Heart right ventricle (tissue), 16 donors: ENCODE results near the gene KCNC1. TPM values are rescaled to one million over a fixed set of nuclear protein-coding genes. Genes with fewer than 3 reads are reported as not detected.

Source experiments
- ATAC-seq, 8 donors: fragments of 200-7000 bp; cut with Tn5 transposase; one replicate each; pipeline ENCODE4 v1.9.1; 2020; ENCODE audit warnings: mild to moderate bottlenecking in 8 of 8, moderate library complexity in 8 of 8, moderate number of reproducible peaks in 1 of 8
- DNase-seq, 2 donors: peaks; one replicate each; pipeline ENCODE4 v3.0.0-alpha.2; 2020
- H3K27ac ChIP-seq, 10 donors: fragments of 200-600 bp; sonication (generic) in 2 of 10; one replicate each; pipeline versions ENCODE4 v1.5.0 to v1.8.0; 2020 to 2022; ENCODE audit warnings: mild to moderate bottlenecking in 3 of 10
- H3K27me3 ChIP-seq, 7 donors: fragments of 200-600 bp; one replicate each; pipeline ENCODE4 v1.8.0; 2021 to 2022; ENCODE audit warnings: mild to moderate bottlenecking in 2 of 7
- H3K36me3 ChIP-seq, 9 donors: fragments of 200-600 bp; sonication (generic) in 1 of 9; one replicate each; pipeline versions ENCODE4 v1.5.0 to v1.8.0; 2020 to 2022; ENCODE audit warnings: mild to moderate bottlenecking in 2 of 9
- H3K4me1 ChIP-seq, 9 donors: fragments of 200-600 bp; sonication (generic) in 1 of 9; one replicate each; pipeline versions ENCODE4 v1.5.0 to v1.8.0; 2020 to 2022; ENCODE audit warnings: mild to moderate bottlenecking in 4 of 9
- H3K4me3 ChIP-seq, 10 donors: fragments of 200-600 bp; sonication (generic) in 2 of 10; one replicate each; pipeline versions ENCODE4 v1.5.0 to v1.8.0; 2020 to 2022; ENCODE audit warnings: mild to moderate bottlenecking in 7 of 10, moderate library complexity in 2 of 10
- H3K9me3 ChIP-seq, 11 donors: fragments of 200-600 bp in 10 of 11; sonication (generic) in 2 of 11; one replicate each; pipeline versions ENCODE4 v1.5.0 to v1.8.0; 2013 to 2022; ENCODE audit warnings: mild to moderate bottlenecking in 2 of 11, control low read depth in 1 of 11, moderate library complexity in 1 of 11
- CTCF ChIP-seq, 9 donors: fragments of 200-600 bp; sonication (generic) in 2 of 9; IDR thresholded peaks; one replicate each; pipeline versions ENCODE4 v1.5.0 to v1.8.0; 2021 to 2022; ENCODE audit warnings: antibody characterized with exemption in 9 of 9, mild to moderate bottlenecking in 5 of 9, moderate library complexity in 1 of 9
- WGBS, 2 donors: extraction: QIAGEN DNeasy Blood & Tissue Kit; methylation state at CpG; one replicate each; pipeline ENCODE4 v1.1.7; 2013; ENCODE audit warnings: inconsistent platforms in 1 of 2; 5-methylcytosine and 5-hydroxymethylcytosine counted together
- intact Hi-C, 10 donors: fragments of 100-400 bp; cut with DNase I; formaldehyde crosslinking; loops; one replicate each; pipeline versions ENCODE4 v1.11.1 to v1.14.2; 2022
- polyA plus RNA-seq, 2 donors: library from polyadenylated mRNA; stranded (reverse); fragments of 200-250 nt; gene quantifications; one replicate each; pipeline ENCODE4 v1.2.3, GENCODE V29; 2013
- total RNA-seq, 10 donors: library from RNA; stranded (reverse); fragmentation: NEBNext Ultra II Directional in 3 of 10; extraction: Animal tissue kit (Norgen Biotek cat#: 25700) in 3 of 10; gene quantifications; one replicate each; pipeline versions ENCODE4 v1.2.1 to v1.2.4, GENCODE V29; 2021 to 2023
- donor health status: Arrhythmogenic right ventricular cardiomyopathy.
- donor health status: ischemic (EF 13 %, LVEDD 7.1; RV severe dilation, severe dysfunction).
- donor health status: healthy with polysubstance abuse.
- donor health status: DM: no; HTN: yes; CAD: no.
- donor health status: DM: no; HTN: no; CAD: no.
- donor health status: ischemic (EF 25% LVEDD 6.9; RV normal size, moderate dysfunction).
- donor health status: ischemic (EF 25% LVEDD 5.7; RV mildly dilated, moderate dysfunction).
- donor health status: healthy.
- donor health status: DM: yes; HTN: yes; CAD: no.
- donor health status: Ischemic cardiomyopathy.
- donor health status: ischemic (EF 35%, LVEDD 5.7; RV mildly dilated, moderate dysfunction).
- donor health status: nonischemic (EF 11% LVEDD 7.7; RV severe dilation, severe dysfunction).
- donor health status: DM: yes; HTN: yes; CAD: no.
- donor health status: PGD.
- donor health status: ischemic (EF 29% LVEDD 5.4; RV normal size, mild dysfunction).
- donor health status: nonischemic (EF 23%, LVEDD 6.1; RV moderate dilation, normal function).

Gene KCNC1
- total and polyA plus RNA-seq, 12 donors, result 0.04 to 0.09 (median 0.06) TPM; not detected in 8

- Histone ChIP-seq H3K36me3 (no peaks in the 10 kb centered on the region), H3K4me1 (no peaks in the 10 kb centered on the region), H3K27ac (no peak overlapping the region), H3K4me3 (no peak overlapping the region), H3K27me3 (no peaks in the 10 kb centered on the region), H3K9me3 (no peaks in the 10 kb centered on the region)
- intact Hi-C loops, result no loop called here
- DNase-seq (no peak), ATAC-seq (no peak)
- 90% methylated on average over 18 of the region's 18 CpGs for WGBS, 2 donors
- TF ChIP-seq CTCF (IDR thresholded peaks at IDR 0.05), result no peak
Measured at GRCh38 chr11:17775507-17776211, 41.1 kb downstream of the KCNC1 start.

- intact Hi-C loops, result no loop called here
- Histone ChIP-seq H3K4me1 (no peaks in the 10 kb centered on the region), H3K4me3 (no peak overlapping the region), H3K36me3 (no peaks in the 10 kb centered on the region), H3K9me3 (no peaks in the 10 kb centered on the region), H3K27me3 (no peaks in the 10 kb centered on the region), H3K27ac (no peak overlapping the region)
- no peak for TF ChIP-seq CTCF (IDR thresholded peaks at IDR 0.05)
- ATAC-seq, result no peak
- 82 to 89% methylated on average over 15 of the region's 15 CpGs for WGBS, 2 donors
- no peak for DNase-seq
Measured at GRCh38 chr11:17776212-17776875, 41.8 kb downstream of the KCNC1 start.

- H3K27me3 ChIP-seq, result no peaks in the 10 kb centered on the region
- H3K4me3 ChIP-seq, result no peak overlapping the region
- ATAC-seq (no peak), DNase-seq (no peak)
- H3K9me3 ChIP-seq, result no peaks in the 10 kb centered on the region
- TF ChIP-seq CTCF (IDR thresholded peaks at IDR 0.05), result no peak
- H3K27ac ChIP-seq, result no peak overlapping the region
- 87 to 88% methylated on average over 16 of the region's 16 CpGs for WGBS, 2 donors
- no peaks in the 10 kb centered on the region for H3K36me3 ChIP-seq
- no peaks in the 10 kb centered on the region for H3K4me1 ChIP-seq
- intact Hi-C loops, result no loop called here
Measured at GRCh38 chr11:17777086-17777737, 42.6 kb downstream of the KCNC1 start.

GRCh38 chr11:17777738-17778091 lies 43.1 kb downstream of the KCNC1 start:
- WGBS, 2 donors, result 89 to 95% methylated on average over 13 of the region's 13 CpGs
- no peak for TF ChIP-seq CTCF (IDR thresholded peaks at IDR 0.05)
- Histone ChIP-seq H3K9me3 (no peaks in the 10 kb centered on the region), H3K4me1 (no peaks in the 10 kb centered on the region), H3K27me3 (no peaks in the 10 kb centered on the region), H3K36me3 (no peaks in the 10 kb centered on the region), H3K27ac (no peak overlapping the region), H3K4me3 (no peak overlapping the region)
- intact Hi-C loops, result no loop called here
- DNase-seq (no peak), ATAC-seq (no peak)
